Stromal cell of bone marrow (primary cell): ENCODE measurements around the gene DAZAP2.
"Not testable (repeated sequence)": the region's sequence is repeated elsewhere in the genome, so short reads cannot be mapped to it uniquely, and the experiment has no call there.

ENCODE experiments used
- DNase-seq: peaks from one replicate; pipeline ENCODE4 v3.0.0-alpha.2; 2012; ENCODE audit warnings: low read depth

DAZAP2 gene

GRCh38 chr12:51217133-51217967, 21.3 kb upstream of the DAZAP2 start:
- no peak for DNase-seq

GRCh38 chr12:51217968-51218606, 20.5 kb upstream of the DAZAP2 start, which contains the start of gene POU6F1:
TSS of gene POU6F1 (minus strand) at chr12:51218062. CDS start at chr12:51206836, 11,226 bp downstream.
- peak; percentile 75 for DNase-seq

- no peak for DNase-seq
These were observed 19.9 kb upstream of the DAZAP2 start for GRCh38 chr12:51218607-51219161.

- DNase-seq = no peak
These were observed 19.3 kb upstream of the DAZAP2 start for GRCh38 chr12:51219322-51219721.

- not testable (repeated sequence) for DNase-seq
These were observed 18.8 kb upstream of the DAZAP2 start for GRCh38 chr12:51219857-51220256.

- no peak for DNase-seq
These were observed 16.2 kb upstream of the DAZAP2 start for GRCh38 chr12:51222461-51222860.

- DNase-seq = no peak
These were observed 14.0 kb upstream of the DAZAP2 start for GRCh38 chr12:51224625-51225024.

GRCh38 chr12:51225234-51225633, 13.4 kb upstream of the DAZAP2 start:
- DNase-seq = no peak

- no peak for DNase-seq
These were observed 12.9 kb upstream of the DAZAP2 start for GRCh38 chr12:51225771-51226170.

- DNase-seq = not testable (repeated sequence)
These were observed 11.5 kb upstream of the DAZAP2 start for GRCh38 chr12:51227112-51227511.

- DNase-seq = no peak
These were observed 10.7 kb upstream of the DAZAP2 start for GRCh38 chr12:51227962-51228361.

- DNase-seq = no peak
These were observed 9.4 kb upstream of the DAZAP2 start for GRCh38 chr12:51229116-51229809.

- no peak for DNase-seq
These were observed 6.0 kb upstream of the DAZAP2 start for GRCh38 chr12:51232642-51233041.

GRCh38 chr12:51234530-51234929, 4.1 kb upstream of the DAZAP2 start:
- no peak for DNase-seq

- DNase-seq = no peak
These were observed 553 bp upstream of the DAZAP2 start for GRCh38 chr12:51238037-51238509.

GRCh38 chr12:51240971-51241370, 2.3 kb downstream of the DAZAP2 start:
- DNase-seq = no peak

- DNase-seq = no peak
These were observed 3.5 kb downstream of the DAZAP2 start for GRCh38 chr12:51242120-51242519.

GRCh38 chr12:51242876-51243275, 4.2 kb downstream of the DAZAP2 start:
- DNase-seq = no peak

- no peak for DNase-seq
These were observed 5.6 kb downstream of the DAZAP2 start for GRCh38 chr12:51244269-51244668.

GRCh38 chr12:51245476-51246253, 7.0 kb downstream of the DAZAP2 start:
- no peak for DNase-seq

GRCh38 chr12:51246254-51246853, 7.7 kb downstream of the DAZAP2 start:
- no peak for DNase-seq
